ENCODE measurements around the gene SP3.

SP3 gene

GRCh38 chr2:173965372-173966025, at the start of gene SP3:
SP3 (minus strand) TSS chr2:173965373; CDS start chr2:173965171, 202 bp downstream.
- peak; percentile 97 for DNase-seq

- DNase-seq, result no peak
These were observed 49.5 kb upstream of the SP3 start for GRCh38 chr2:174014699-174015070.

DNA sequence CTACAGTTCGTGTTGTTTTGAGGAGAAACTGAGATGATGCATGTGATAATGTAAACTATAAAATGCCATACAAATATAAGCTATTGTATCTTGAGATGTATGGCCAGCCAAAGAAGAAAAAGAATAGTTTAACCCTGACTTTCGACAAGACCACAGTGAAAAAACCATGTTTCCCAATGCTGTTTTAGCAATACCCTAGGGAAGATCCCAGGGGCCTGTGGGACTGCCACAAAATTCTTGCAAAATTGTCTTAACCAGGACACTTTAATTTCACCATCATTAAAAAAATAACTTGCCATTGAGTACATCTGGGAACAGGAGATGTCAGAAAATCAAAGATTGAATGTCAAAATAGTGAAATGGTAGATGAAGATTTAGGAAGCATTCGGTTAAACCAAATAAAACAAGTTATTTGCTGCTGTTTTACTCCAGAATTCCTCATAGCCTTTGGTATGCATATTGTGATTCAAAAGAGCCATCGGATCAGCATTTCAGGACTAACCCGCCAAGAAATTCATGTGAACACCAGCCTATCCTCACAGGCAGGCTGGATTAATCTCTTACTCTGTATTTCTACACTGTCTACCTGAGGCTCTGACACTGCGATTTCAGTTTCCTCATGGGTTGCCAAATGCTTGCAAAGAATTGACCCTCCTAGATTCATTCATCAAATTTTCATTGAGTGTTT, 49.0 kb upstream of the SP3 start:
- DNase-seq, result no peak

GRCh38 chr2:174013315-174013751, 48.2 kb upstream of the SP3 start:
- no peak for DNase-seq

- DNase-seq, result peak; percentile 38
These were observed 47.5 kb upstream of the SP3 start for GRCh38 chr2:174012347-174013314.

GRCh38 chr2:174011796-174012195, 46.6 kb upstream of the SP3 start:
- DNase-seq, result no peak

- DNase-seq, result no peak
These were observed 46.0 kb upstream of the SP3 start for GRCh38 chr2:174011173-174011572.

DNA sequence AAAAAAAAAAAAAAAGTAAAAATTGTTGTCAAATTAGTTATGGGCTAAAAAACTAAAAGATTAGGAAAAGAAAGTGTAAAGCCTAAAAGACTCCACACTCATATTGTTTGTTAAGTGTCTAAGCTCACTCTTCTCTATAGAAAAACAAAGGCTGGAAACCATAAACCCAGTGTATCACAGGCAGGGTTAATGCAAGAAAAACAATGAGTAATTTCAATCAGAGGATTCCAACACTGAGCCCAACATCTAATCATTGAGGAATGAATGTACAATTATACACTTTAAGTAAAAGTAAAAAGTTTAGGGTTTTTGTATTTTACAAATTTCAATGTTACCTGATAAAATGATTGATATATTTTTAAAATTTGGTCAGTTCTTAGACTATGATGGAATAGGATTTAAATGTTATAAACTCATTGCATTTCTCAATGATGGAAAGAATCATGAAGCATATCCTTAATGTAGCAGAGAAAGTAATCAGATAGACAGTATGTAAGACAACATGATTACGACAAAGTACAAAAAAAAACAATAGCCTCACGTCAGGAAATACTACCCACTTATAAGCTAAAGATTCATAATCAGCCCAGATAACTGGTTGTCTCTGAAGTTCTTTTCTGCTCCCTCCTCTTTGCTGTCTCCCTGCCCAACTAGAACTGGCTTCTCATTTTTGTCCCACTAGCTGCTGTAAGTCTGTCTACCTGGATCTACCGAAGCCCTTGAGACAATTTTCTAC, 44.5 kb upstream of the SP3 start:
- DNase-seq, result no peak

GRCh38 chr2:174008720-174009119, 43.5 kb upstream of the SP3 start:
- no peak for DNase-seq

DNA sequence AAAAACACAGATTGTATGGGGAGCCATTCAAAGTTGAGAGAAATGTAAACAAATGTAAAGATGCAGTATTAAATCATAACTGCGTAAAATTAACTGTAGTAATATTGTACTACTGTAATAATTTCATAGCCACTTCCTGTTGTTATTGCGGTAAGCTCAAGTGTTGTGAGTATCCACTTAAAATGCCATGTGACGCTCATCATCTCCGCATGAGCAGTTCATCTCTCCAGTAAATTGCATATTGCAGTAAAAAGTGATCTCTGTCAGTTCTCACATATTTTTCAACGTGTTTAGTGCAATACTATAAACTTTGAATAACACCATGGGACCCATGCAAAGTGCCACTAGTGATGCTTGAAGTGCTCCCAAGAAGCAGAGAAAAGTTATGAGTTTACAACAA, 41.8 kb upstream of the SP3 start:
- no peak for DNase-seq

- no peak for DNase-seq
These were observed 40.7 kb upstream of the SP3 start for GRCh38 chr2:174005801-174006419.

GRCh38 chr2:174004905-174005605, 39.9 kb upstream of the SP3 start:
- DNase-seq, result no peak

DNA sequence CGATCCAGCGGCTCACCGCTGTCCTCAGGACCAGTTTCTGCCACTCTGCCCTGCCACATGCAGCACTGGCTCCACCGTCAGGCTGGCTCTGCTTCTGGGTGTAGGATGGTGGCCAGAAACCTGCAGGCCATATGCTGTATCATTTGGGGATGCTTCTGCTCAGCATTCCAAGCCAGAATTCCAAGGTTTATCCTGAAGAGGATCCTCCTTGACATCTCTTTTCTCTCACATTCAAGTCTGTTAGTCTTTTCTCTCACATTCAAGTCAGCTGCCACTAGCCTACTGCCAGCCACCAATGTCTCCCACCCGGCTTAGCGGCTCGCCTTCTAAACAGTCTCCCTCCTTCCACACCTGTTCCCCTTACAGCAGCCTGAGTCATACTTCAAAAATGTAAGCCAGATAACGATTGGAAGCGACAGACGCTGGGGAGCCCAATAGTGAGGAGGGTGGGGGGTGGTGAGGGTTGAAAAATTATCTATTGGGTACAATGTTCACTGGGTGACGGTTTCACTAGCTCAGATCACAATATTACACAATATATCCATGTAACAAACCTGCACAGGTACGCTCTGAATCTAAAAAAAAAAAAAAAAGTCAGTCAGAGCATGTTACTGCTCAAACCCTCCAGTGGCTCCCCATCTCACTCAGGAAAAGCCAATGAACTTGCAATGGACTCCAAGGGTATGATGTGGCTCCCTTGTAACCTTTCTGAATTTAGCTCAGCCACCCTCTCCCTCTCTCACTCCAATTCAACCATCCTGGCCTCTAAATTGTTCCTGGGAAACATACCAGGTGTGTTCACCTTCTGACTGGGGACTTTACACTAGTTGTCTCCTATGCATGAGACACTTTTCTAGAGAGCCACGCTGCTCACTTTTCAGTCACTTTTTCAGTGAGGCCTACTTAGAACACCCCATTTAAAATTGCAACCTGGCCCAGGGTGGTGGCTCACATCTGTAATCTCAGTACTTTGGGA, 38.8 kb upstream of the SP3 start:
- no peak for DNase-seq

GRCh38 chr2:174002679-174003078, 37.5 kb upstream of the SP3 start:
- DNase-seq, result no peak

GRCh38 chr2:174001107-174001506, 35.9 kb upstream of the SP3 start:
- no peak for DNase-seq

DNA sequence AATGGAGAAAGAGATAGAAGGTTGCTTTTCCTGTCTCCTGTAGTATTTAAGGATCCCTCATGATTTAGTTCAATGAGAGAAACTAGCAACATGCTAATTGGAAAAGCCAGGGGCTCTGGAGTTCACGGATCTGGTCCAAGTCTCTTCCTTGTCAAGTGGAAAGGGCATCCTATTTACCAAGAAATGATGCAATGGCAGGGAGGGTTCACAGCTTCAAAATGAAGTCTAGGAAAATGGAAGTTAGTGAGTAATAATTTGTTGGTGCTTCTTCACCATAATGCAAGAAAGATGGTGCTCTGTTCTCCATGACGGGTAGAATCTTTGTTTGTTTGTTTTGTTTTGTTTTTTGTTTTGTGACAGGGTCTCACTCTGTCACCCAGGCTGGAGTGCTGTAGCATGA, 34.6 kb upstream of the SP3 start:
- no peak for DNase-seq

DNA sequence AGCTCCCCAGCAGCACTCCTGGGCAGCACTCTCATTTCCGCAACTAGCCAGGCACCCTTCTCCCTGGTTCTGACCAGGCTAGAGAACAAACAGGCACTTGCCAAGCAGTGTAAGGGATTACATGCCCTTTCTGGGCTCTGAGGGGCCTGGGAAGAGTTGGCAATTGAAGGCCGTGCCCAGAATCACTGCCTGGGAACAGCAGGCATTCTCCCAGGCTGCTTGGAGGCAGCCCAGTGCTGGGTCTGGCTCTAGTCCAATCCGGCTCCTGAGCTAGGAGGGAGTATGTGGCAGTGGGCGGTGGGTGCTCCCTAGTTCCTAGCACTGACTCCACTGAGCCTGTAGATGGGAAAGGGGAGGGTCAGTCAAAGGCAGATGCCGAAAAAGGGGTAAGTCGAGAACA, 34.1 kb upstream of the SP3 start:
- DNase-seq, result no peak

- DNase-seq, result no peak
These were observed 33.2 kb upstream of the SP3 start for GRCh38 chr2:173998386-173998785.

DNA sequence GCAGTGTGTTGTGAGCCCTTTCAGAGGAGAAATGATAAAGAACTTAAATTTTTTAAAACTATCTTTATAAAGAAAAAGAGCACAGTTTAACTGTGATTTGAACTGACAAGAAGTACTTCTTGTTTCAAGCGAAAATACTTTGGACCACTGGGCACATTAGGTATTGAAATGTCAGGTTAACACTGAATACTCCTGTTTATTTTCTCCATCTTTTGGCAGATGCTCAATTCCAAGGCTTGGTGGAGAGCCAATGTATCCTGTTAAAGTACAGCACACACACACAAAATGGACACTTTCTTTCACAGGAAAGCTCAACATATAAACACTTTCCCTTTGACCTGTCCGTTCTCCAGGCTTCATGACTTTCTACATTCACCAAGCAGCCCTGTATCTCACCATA, 32.6 kb upstream of the SP3 start:
- DNase-seq, result no peak

GRCh38 chr2:173997269-173997668, 32.1 kb upstream of the SP3 start:
- peak; percentile 24 for DNase-seq

GRCh38 chr2:173996766-173997165, 31.6 kb upstream of the SP3 start:
- DNase-seq, result no peak
